GM23338 (cell line): ENCODE data around the gene CACNA1D.

Source experiments
- CTCF ChIP-seq, 2 experiments: fragments of 200-600 bp in 1 of 2; sonication (generic) in 1 of 2; conservative IDR thresholded peaks; 2 replicates each; pipeline versions ENCODE4 v1.5.1 to v1.6.1; 2016 to 2017; ENCODE audit warnings: antibody characterized with exemption in 2 of 2, low read depth in 2 of 2, mild to moderate bottlenecking in 2 of 2, moderate library complexity in 1 of 2
- EZH2 ChIP-seq: fragments of 200-600 bp; sonication (generic); IDR thresholded peaks from one replicate; pipeline ENCODE4 v1.8.0; 2017; ENCODE audit warnings: antibody characterized with exemption, mild to moderate bottlenecking, low read depth; ENCODE audit not compliant: unreplicated experiment

GRCh38 chr3:53518495-53518981, 24.1 kb downstream of the CACNA1D start:
- TF ChIP-seq EZH2 (no peak), CTCF (conservative IDR thresholded peaks at IDR 0.05; ENCODE audit: low read depth in 2 of 2) (no peak)
